HG03108 (cell line): Measurements from ENCODE around the gene ZCCHC14.
"Not testable (repeated sequence)": the region's sequence is repeated elsewhere in the genome, so short reads cannot be mapped to it uniquely, and the experiment has no call there.

Experiments used
- ATAC-seq: cut with Tn5 transposase; IDR thresholded peaks from one replicate; pipeline ENCODE4 v1.9.1; 2021; ENCODE audit warnings: moderate library complexity; ENCODE audit not compliant: unreplicated experiment

ZCCHC14 gene

GRCh38 chr16:87388818-87389134, 104.0 kb downstream of the ZCCHC14 start:
- no peak for ATAC-seq

- peak; percentile 44 for ATAC-seq
Observed at GRCh38 chr16:87387942-87388817, 104.6 kb downstream of the ZCCHC14 start.

- not testable (repeated sequence) for ATAC-seq
Observed at GRCh38 chr16:87384875-87385167, 108.0 kb downstream of the ZCCHC14 start.

DNA sequence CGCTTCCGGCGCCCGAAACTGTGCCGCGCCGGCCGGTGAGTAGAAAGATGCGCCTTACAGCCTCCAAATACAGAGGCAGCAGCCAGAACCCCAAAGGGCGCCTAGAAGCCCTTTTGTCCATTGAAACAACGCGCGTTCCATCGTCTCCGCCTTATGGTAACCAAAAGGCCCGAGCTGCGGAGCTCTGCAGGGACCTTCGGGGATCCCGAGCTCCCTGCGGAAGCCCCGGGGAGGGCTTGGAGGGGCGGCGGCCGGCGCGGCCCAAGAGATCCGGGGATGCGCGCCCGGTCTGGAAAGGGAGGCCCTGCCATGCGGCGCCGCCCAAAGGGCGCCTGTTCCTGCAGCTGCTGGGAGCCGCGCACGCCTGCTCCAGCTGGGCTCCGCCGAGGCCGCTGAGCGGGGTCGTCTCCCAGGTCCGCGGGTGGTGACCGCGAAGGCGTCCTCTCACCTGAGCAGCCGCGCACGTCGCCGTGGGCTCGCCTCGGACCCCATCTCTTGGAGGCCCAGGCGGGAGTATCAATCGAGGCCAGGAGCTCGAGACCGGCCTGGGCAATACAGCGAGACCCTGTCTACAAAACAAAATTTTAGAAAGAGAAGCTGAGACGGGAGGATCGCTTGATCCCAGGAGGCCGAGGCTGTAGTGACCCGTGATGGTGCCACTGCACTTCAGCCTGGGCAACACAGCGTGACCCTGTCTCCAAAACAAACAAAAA, 108.5 kb downstream of the ZCCHC14 start:
- ATAC-seq = peak; percentile 1

DNA sequence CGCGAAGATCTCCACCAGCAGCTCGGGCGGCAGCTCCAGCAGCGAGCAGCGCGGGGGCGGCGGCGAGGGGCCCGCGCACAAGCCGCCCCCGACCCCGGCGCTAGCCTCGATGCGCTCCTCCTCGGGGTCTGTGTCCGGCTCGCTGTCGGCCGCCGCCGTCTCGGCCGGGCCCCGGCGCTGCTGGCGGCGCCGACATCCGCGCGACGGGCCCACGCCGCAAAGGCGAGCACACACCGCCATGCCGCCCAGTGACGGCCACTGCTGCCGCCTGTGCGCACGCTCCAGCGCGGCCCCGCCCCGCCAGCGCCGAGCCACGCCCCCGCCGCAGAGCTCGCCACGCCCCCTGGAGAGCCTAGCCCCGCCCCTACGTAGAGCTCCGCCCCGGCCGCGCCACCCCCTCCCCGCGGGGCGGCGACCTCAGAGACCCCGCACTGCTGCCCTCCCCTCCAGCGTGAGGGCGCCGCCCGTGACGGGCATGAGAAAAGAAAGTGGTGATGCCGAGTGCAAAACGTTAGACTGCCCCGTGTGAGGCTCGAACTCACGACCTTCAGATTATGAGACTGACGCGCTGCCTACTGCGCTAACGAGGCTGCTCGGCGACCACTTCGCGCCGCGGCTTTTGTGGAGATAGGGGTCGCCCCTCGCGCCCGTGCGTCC, 109.2 kb downstream of the ZCCHC14 start, which contains the start of gene FBXO31:
Gene FBXO31, minus strand, starts transcription at position 272 of the 657 bp plus-strand sequence. Its CDS starts 32 bp downstream, at position 240.
- ATAC-seq = peak; percentile 40

DNA sequence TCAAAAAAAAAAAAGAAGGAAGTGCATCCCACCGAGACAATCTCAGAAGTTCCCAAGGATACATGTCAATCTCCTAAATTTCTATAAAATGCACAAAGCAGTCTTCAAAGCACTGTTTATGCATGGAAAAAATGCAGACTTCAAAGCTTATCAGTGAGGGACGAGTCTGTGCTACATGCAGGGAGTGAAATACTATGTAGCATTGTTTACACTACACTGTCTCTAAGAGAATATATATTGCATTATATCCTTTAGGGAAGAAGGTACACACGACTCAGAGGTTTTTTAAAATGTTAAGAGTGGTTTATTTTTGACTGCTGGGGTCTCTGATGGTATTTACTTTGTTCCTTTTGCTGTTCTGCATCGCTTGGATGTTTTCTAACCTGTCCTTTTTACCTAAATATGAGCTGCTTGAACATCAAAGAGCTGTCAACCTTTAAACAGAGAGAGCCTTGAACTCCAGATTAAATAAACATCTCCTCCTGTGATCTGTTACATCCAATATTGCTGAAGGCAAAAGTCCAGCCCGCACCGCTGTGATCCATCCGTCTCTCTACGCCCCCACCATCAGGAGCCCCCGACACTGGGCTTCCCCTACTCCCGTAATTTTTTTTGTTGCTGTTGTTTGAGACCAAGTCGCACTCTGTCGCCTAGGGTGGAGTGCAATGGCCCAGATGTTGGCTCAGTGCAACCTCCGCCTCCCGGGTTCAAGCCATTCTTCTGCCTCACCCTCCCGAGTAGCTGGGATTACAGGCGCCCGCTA, 110.6 kb downstream of the ZCCHC14 start:
- ATAC-seq = no peak

GRCh38 chr16:87380881-87381280, 111.9 kb downstream of the ZCCHC14 start:
- no peak for ATAC-seq

DNA sequence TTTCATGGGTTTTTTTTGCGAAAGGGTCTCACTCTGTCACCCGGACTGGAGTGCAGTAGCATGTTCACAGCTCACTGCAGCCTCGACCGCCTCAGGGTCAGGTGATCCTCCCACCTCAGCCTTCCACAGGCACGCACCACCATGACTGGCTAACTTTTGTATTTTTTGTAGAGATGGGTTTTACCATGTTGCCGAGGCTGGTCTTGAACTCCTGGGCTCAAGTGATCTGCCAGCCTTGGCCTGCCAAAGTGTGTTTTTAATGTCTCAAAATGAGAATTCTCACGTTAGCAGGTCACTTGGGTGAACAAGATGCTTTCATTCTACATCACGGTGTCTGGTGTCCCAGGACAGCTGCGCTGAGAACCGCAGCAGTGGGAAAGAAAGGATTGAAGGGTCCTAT, 112.4 kb downstream of the ZCCHC14 start:
- ATAC-seq = no peak

- not testable (repeated sequence) for ATAC-seq
Observed at GRCh38 chr16:87379312-87379752, 113.5 kb downstream of the ZCCHC14 start.

DNA sequence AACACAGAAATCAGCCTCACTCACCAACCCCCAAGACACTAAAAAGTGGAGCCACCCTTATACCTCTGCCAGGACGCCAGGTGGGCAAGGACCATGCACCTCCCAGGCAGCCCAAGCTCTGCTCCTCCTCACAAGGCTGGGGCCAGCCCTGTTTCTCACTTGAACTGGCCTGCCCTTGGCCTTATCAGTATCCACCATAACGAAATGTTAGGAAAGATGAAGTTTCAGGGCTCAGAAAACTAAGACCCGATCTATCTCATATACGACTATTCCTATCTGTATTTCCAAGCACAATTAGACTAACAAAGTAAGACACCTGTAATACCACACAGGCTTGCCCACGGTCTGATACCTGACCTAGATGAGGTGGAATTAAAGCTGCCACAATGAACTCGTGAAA, 116.2 kb downstream of the ZCCHC14 start:
- no peak for ATAC-seq

- no peak for ATAC-seq
Observed at GRCh38 chr16:87375426-87376135, 117.2 kb downstream of the ZCCHC14 start.

DNA sequence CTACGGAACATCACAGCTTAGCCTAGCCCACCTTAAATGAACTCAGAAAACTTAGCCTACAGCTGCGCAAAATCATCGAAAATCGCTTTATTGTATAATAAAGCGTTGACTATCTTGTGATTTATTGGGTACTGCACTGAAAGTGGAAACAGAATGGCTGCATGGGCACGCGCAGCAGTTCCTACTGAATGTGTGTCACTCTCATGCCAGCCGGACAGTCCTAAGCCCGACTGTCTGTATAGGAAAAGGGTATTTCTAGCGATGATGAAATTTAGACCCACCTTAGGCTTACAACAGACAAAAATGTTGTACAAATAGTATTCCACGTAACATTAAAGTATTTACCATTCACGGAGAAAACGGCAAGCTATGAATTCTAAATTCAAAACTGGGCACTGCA, 118.5 kb downstream of the ZCCHC14 start:
- ATAC-seq = no peak

DNA sequence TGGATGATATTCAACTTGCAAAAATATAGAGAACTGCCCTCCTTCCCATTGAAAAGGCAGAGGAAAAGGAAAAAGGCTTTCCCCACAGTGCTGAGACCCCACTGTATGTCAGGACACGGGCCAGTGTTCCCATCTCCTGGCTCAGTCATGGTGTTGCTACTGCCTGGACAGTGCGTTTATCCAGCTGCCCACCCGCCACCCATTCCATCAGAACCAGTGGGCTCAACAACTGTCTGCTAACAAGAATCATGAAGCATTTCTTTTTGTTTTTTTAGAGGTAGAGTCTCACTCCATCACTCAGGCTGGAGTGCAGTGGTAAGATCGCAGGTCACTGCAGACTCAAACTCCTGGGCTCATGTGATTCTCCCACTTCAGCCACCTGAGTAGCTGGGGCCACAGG, 120.5 kb downstream of the ZCCHC14 start:
- ATAC-seq = no peak

GRCh38 chr16:87371261-87371866, 121.5 kb downstream of the ZCCHC14 start:
- ATAC-seq = no peak

DNA sequence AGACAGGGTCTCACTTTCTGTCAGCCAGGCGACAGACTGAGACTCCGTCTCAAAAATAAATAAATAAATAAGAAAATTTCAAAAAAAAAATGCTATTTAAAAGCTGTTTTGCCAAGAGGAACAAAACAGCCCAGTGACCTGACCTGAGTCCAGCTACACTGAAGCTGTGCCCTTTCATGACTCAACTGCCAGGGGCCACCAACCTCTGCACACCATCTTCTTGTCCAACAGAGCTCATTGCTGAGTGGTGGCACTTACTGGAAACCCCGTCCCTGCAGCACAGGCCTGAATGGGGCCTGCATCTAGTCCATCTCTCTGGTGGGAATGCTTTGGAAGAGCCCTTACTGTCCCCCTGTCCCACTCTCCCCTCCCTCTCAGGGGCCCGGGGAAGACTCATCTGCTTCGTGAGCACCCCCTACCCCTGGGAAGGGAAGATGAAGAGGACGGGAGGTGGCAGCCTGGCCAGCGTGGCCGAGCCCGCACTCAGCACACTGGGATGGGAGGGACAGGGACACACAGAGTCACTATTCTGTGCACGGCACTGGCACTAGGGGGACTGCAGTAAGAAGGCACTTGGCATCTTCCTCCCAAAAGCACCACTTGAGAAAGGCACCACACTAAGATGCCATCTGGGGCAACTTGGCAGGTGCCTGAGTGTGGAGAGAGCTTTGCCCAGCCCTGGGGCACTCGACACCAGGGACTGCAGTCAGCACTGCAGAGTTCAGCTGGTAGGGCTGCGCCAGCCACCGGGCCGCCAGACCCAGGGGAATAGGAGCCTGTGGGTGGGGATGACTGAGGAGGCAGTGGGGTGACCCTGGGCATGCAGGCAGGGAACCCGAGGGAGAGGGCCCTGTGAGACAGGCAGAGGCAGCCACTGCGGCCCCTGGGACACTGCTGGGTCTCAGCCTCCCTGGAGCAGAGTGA, 122.8 kb downstream of the ZCCHC14 start:
- no peak for ATAC-seq

GRCh38 chr16:87369117-87369765, 123.6 kb downstream of the ZCCHC14 start:
- ATAC-seq = no peak

GRCh38 chr16:87368029-87368770, 124.6 kb downstream of the ZCCHC14 start:
- ATAC-seq = no peak

- ATAC-seq = no peak
Observed at GRCh38 chr16:87367529-87367928, 125.3 kb downstream of the ZCCHC14 start.
